CMK (cell line): ENCODE data around the gene MAP1LC3B2.

Experiments
- DNase-seq: peaks from one replicate; pipeline ENCODE4 v3.0.0-alpha.2; 2010; ENCODE audit warnings: low read depth

The MAP1LC3B2 gene

GRCh38 chr12:116538076-116538591 is 21.0 kb upstream of the MAP1LC3B2 start:
- no peak for DNase-seq

- DNase-seq: no peak
These were observed 20.4 kb upstream of the MAP1LC3B2 start for GRCh38 chr12:116538682-116539305.

- DNase-seq: no peak
These were observed 19.8 kb upstream of the MAP1LC3B2 start for GRCh38 chr12:116539361-116539771.

GRCh38 chr12:116539905-116540482 is 19.2 kb upstream of the MAP1LC3B2 start:
- no peak for DNase-seq

GRCh38 chr12:116540622-116541152 is 18.5 kb upstream of the MAP1LC3B2 start:
- DNase-seq: no peak

- DNase-seq: no peak
These were observed 17.4 kb upstream of the MAP1LC3B2 start for GRCh38 chr12:116541547-116542344.

GRCh38 chr12:116542345-116542956 is 16.7 kb upstream of the MAP1LC3B2 start:
- no peak for DNase-seq

- no peak for DNase-seq
These were observed 14.5 kb upstream of the MAP1LC3B2 start for GRCh38 chr12:116544656-116545055.

- no peak for DNase-seq
These were observed 14.0 kb upstream of the MAP1LC3B2 start for GRCh38 chr12:116545144-116545543.

GRCh38 chr12:116545936-116546335 is 13.2 kb upstream of the MAP1LC3B2 start:
- no peak for DNase-seq

GRCh38 chr12:116547955-116548501 is 11.2 kb upstream of the MAP1LC3B2 start:
- no peak for DNase-seq

- no peak for DNase-seq
These were observed 9.2 kb upstream of the MAP1LC3B2 start for GRCh38 chr12:116549993-116550392.

- DNase-seq: no peak
These were observed 8.0 kb upstream of the MAP1LC3B2 start for GRCh38 chr12:116551151-116551550.

- no peak for DNase-seq
These were observed 7.6 kb upstream of the MAP1LC3B2 start for GRCh38 chr12:116551619-116551951.

GRCh38 chr12:116551952-116552772 is 7.0 kb upstream of the MAP1LC3B2 start:
- no peak for DNase-seq

GRCh38 chr12:116552773-116553373 is 6.3 kb upstream of the MAP1LC3B2 start:
- DNase-seq: no peak

- DNase-seq: no peak
These were observed 2.7 kb upstream of the MAP1LC3B2 start for GRCh38 chr12:116556356-116556952.

- no peak for DNase-seq
These were observed 2.0 kb upstream of the MAP1LC3B2 start for GRCh38 chr12:116556964-116557698.

GRCh38 chr12:116558280-116559161 is 660 bp upstream of the MAP1LC3B2 start:
- no peak for DNase-seq
